Panc1 (cell line): ENCODE data around the gene ARID4B. TPM values are rescaled to one million over a fixed set of nuclear protein-coding genes. Genes with fewer than 3 reads are reported as not detected.
"Not testable (repeated sequence)": the region's sequence is repeated elsewhere in the genome, so short reads cannot be mapped to it uniquely, and the experiment has no call there.

Experiments used
- ATAC-seq: fragments of 200-7000 bp; cut with Tn5 transposase; 2 replicates; pipeline ENCODE4 v1.9.1; 2020; ENCODE audit warnings: mild to moderate bottlenecking, moderate library complexity
- BruUV-seq: library from RNA; stranded (reverse); fragments of 400-500 nt; replicated peaks from 2 replicates; lab custom pipeline; 2021; lab: Mats Ljungman, UMichigan
- CTCF ChIA-PET: fragments of 300-600 bp; sonication (Branson Sonifier 250); formaldehyde crosslinking; loops from one replicate; lab custom pipeline; 2022; ENCODE audit warnings: antibody characterized with exemption; lab: Charles Lee
- POLR2A ChIA-PET: fragments of 300-600 bp; sonication (Branson Sonifier 250); formaldehyde crosslinking; loops from one replicate; lab custom pipeline; 2022; ENCODE audit warnings: antibody characterized with exemption; lab: Charles Lee
- DNase-seq: peaks from one replicate; pipeline ENCODE4 v3.0.0-alpha.2; 2010; ENCODE audit warnings: low read depth, low spot score
- H3K27ac ChIP-seq: 2 replicates; pipeline ENCODE4 v1.5.1; 2011; ENCODE audit warnings: mild to moderate bottlenecking, low read length, inconsistent platforms
- H3K27me3 ChIP-seq: fragments of 200-500 bp; sonication (Bioruptor generic); 2 replicates; pipeline ENCODE4 v1.6.0; 2014; ENCODE audit warnings: low read length, inconsistent platforms; ENCODE audit not compliant: control insufficient read depth, insufficient read depth
- H3K36me3 ChIP-seq: fragments of 200-500 bp; sonication (Bioruptor generic); 2 replicates; pipeline ENCODE4 v1.5.1; 2014; ENCODE audit warnings: inconsistent platforms, mild to moderate bottlenecking, low read length, moderate library complexity; ENCODE audit not compliant: control insufficient read depth, insufficient read depth
- H3K4me1 ChIP-seq: 2 replicates; pipeline ENCODE4 v1.5.1; 2011; ENCODE audit warnings: inconsistent platforms, mild to moderate bottlenecking, low read length, moderate library complexity; ENCODE audit not compliant: control insufficient read depth, insufficient read depth
- H3K4me3 ChIP-seq, 2 experiments: 2 replicates each; pipeline ENCODE4 v1.5.1; 2011 to 2012; ENCODE audit warnings: low read depth in 2 of 2, low read length in 2 of 2, mild to moderate bottlenecking in 2 of 2, inconsistent platforms in 1 of 2, moderate library complexity in 1 of 2
- H3K9me3 ChIP-seq: fragments of 200-500 bp; sonication (Bioruptor generic); 2 replicates; pipeline ENCODE4 v1.5.1; 2014; ENCODE audit warnings: low read depth, mild to moderate bottlenecking, inconsistent platforms, low read length, moderate library complexity; ENCODE audit not compliant: control insufficient read depth, insufficient read depth
- POLR2AphosphoS5 ChIP-seq: IDR thresholded peaks from 2 replicates; pipeline ENCODE4 v1.6.1; 2012; ENCODE audit warnings: mild to moderate bottlenecking, low read depth, low read length, moderate library complexity
- REST ChIP-seq, 2 experiments: IDR thresholded peaks; 2 replicates each; pipeline ENCODE4 v1.6.1; 2011 to 2012; ENCODE audit warnings: low read depth in 2 of 2, control low read depth in 1 of 2, low read length in 1 of 2, mild to moderate bottlenecking in 1 of 2, moderate library complexity in 1 of 2; ENCODE audit not compliant: insufficient read depth in 1 of 2
- SIN3A ChIP-seq: IDR thresholded peaks from 2 replicates; pipeline ENCODE4 v1.6.1; 2012; ENCODE audit warnings: low read depth, mild to moderate bottlenecking, low read length, moderate library complexity, borderline replicate concordance; ENCODE audit not compliant: insufficient read depth
- TCF7L2 ChIP-seq: IDR thresholded peaks from 2 replicates; pipeline ENCODE4 v1.6.1; 2011; ENCODE audit warnings: mild to moderate bottlenecking, low read depth, low read length, inconsistent platforms
- in situ Hi-C: cut with HindIII; loops from 2 replicates; pipeline ENCODE4 v1.10.0; 2016; ENCODE audit warnings: low sequenced_read_pairs, low pct_unique_long_range_greater_than_20kb
- intact Hi-C: fragments of 100-400 bp; cut with micrococcal nuclease; formaldehyde crosslinking; loops from one replicate; pipeline ENCODE4 v1.10.0; 2022; ENCODE audit not compliant: unreplicated experiment
- total RNA-seq: library from RNA; stranded (reverse); gene quantifications from one replicate; pipeline ENCODE4 v1.2.1, GENCODE V29; 2021; ENCODE audit not compliant: unreplicated experiment
- TF ChIP-seq, protein P1 (sequence below): fragments of 450-650 bp; IDR thresholded peaks from 2 replicates; pipeline ENCODE4 v1.5.1; 2017; ENCODE audit warnings: mild to moderate bottlenecking

The ARID4B gene
- total RNA-seq, 1 experiment from 2014 or later, result 37.5 TPM

DNA sequence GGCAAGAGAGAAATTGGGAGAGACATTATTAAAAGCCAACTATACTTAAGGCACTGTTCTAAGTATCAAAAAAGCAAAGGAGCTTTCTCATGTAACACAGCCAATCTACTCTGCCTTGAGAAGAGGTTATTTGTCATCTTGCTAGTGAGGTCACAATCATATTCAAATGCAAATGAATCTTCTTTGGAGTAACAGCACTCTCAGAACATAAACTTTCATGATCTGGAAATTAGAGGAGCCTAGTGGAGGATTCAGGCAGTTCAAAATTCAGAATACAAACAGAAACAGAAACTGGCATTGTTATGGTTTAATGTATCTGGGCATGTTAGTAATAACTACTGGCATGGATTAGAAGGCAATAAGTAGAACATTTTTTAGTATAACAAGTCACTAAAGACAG is 57.4 kb downstream of the ARID4B start:
- Histone ChIP-seq H3K4me1 (peaks cover 7% of the 10 kb centered on the region; the same call in 1 of the 2 replicates), H3K36me3 (no peaks in the 10 kb centered on the region), H3K27me3 (no peaks in the 10 kb centered on the region), H3K27ac (no peak overlapping the region), H3K9me3 (no peaks in the 10 kb centered on the region), H3K4me3 (no peak overlapping the region)
- ChIA-PET POLR2A (no interaction called here), CTCF (no interaction called here)
- ATAC-seq (peak; percentile 59), DNase-seq (no peak)
- intact Hi-C loops (no loop called here), in situ Hi-C loops (no loop called here)
- BruUV-seq, result no TSS peak
- TF ChIP-seq TCF7L2 (no peak), SIN3A (no peak), POLR2AphosphoS5 (no peak), REST (IDR thresholded peaks at IDR 0.05; ENCODE audit: insufficient read depth in 1 of 2, low read depth in 2 of 2, low read length in 1 of 2) (no peak)
- TF ChIP-seq, protein P1, sequence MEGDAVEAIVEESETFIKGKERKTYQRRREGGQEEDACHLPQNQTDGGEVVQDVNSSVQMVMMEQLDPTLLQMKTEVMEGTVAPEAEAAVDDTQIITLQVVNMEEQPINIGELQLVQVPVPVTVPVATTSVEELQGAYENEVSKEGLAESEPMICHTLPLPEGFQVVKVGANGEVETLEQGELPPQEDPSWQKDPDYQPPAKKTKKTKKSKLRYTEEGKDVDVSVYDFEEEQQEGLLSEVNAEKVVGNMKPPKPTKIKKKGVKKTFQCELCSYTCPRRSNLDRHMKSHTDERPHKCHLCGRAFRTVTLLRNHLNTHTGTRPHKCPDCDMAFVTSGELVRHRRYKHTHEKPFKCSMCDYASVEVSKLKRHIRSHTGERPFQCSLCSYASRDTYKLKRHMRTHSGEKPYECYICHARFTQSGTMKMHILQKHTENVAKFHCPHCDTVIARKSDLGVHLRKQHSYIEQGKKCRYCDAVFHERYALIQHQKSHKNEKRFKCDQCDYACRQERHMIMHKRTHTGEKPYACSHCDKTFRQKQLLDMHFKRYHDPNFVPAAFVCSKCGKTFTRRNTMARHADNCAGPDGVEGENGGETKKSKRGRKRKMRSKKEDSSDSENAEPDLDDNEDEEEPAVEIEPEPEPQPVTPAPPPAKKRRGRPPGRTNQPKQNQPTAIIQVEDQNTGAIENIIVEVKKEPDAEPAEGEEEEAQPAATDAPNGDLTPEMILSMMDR, result no peak

DNA sequence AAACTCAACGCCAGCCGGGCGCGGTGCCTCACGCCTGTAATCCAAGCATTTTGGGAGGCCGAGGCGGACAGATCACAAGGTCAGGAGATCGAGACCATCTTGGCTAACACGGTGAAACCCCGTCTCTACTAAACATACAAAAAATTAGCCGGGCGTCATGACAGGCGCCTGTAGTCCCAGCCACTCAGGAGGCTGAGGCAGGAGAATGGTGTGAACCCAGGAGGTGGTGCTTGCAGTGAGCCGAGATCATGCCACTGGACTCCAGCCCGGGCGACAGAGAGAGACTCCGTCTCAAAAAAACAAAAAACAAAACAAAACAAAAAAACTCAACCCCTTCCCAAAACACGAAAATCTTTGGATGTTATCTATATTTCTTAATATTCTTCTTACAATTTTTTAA is 58.0 kb downstream of the ARID4B start:
- H3K4me1 ChIP-seq, H3K27me3 ChIP-seq, in situ Hi-C loops, H3K27ac ChIP-seq, ATAC-seq, DNase-seq, H3K9me3 ChIP-seq, BruUV-seq, H3K36me3 ChIP-seq, CTCF ChIA-PET, H3K4me3 ChIP-seq: not testable (repeated sequence)
- intact Hi-C loops, result loop anchor here (5.0 kb wide), 1 partner anchor 147 kb away; no protein-coding TSS in a partner anchor
- POLR2A ChIA-PET, result interaction anchor here (0.6 kb wide), 1 partner anchor 190 kb away, joined by 6 read pairs; no protein-coding TSS in a partner anchor

DNA sequence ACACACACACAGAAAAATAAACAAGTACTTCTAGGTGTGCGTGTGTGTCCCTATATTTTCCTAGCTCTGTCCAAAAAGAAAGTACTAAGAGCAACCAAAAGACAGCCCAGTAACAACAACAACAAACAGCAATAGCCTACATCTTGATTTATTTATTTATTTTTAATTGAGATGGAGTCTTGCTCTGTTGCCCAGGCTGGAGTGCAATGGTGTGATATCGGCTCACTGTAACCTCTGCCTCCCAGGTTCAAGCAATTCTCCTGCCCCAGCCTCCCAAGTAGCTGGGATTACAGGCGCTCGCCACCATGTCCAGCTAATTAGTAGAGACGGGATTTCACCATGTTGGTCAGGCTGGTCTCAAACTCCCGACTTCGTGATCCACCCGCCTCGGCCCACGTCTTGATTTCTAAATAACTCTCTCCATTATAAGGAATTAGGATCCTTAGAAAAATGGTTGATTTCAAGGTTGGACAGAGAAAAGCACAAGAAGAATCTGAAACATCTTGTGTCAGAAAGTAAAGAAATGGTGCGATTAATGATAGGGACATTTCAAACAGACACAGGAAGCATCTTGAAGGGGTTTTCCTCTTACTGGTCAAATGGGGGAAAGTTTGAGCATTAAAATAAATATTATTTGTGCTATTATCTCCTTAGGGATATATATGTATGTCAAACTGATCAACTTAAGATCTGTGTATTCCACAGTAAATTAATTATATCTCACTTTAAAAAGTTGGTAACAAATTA is 59.4 kb downstream of the ARID4B start:
- no peak for DNase-seq
- POLR2A ChIA-PET, result interaction anchor here (0.7 kb wide), 1 partner anchor 72 kb away, joined by 4 read pairs; no protein-coding TSS in a partner anchor
- H3K27me3 ChIP-seq, result no peaks in the 10 kb centered on the region
- H3K36me3 ChIP-seq, result no peaks in the 10 kb centered on the region
- intact Hi-C loops, result loop anchor here (5.0 kb wide), 1 partner anchor 149 kb away; no protein-coding TSS in a partner anchor
- in situ Hi-C loops, result no loop called here
- no peaks in the 10 kb centered on the region for H3K9me3 ChIP-seq
- H3K4me3 ChIP-seq, result no peak overlapping the region
- H3K27ac ChIP-seq, result no peak overlapping the region
- no peak for ATAC-seq
- H3K4me1 ChIP-seq, result 0 out of 2 replicates have a peak, but pooled peaks cover 3% of the 10 kb centered on the region
- BruUV-seq, result no TSS peak
- CTCF ChIA-PET, result no interaction called here
- TF ChIP-seq REST (IDR thresholded peaks at IDR 0.05; ENCODE audit: insufficient read depth in 1 of 2, low read depth in 2 of 2, low read length in 1 of 2), result no peak
- TF ChIP-seq POLR2AphosphoS5, result no peak
- no peak for TF ChIP-seq SIN3A
- no peak for TF ChIP-seq TCF7L2
- TF ChIP-seq, protein P1, result no peak
